GM18499 (cell line): ENCODE measurements around the gene PECR.

Source experiments
- ATAC-seq: cut with Tn5 transposase; IDR thresholded peaks from one replicate; pipeline ENCODE4 v1.9.1; 2021; ENCODE audit warnings: moderate number of reproducible peaks; ENCODE audit not compliant: insufficient read depth, unreplicated experiment

PECR gene

DNA sequence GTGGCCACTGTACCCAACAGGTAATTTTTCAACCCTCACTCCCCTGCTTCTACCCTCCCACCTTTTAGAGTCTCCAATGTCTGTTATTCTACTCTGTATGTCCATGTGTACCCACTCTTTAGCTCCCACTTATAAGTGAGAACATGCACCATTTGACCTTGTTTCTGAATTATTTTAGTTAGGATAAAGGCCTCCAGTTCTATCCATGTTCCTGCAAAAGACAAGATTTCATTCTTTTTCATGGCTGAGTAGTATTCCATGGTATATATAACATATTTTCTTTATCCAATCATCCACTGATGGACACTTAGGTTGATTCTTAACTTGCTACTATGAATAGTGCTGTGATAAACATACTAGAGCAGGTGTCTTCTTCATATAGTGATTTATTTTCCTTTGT is 9.1 kb downstream of the PECR start:
- no peak for ATAC-seq

DNA sequence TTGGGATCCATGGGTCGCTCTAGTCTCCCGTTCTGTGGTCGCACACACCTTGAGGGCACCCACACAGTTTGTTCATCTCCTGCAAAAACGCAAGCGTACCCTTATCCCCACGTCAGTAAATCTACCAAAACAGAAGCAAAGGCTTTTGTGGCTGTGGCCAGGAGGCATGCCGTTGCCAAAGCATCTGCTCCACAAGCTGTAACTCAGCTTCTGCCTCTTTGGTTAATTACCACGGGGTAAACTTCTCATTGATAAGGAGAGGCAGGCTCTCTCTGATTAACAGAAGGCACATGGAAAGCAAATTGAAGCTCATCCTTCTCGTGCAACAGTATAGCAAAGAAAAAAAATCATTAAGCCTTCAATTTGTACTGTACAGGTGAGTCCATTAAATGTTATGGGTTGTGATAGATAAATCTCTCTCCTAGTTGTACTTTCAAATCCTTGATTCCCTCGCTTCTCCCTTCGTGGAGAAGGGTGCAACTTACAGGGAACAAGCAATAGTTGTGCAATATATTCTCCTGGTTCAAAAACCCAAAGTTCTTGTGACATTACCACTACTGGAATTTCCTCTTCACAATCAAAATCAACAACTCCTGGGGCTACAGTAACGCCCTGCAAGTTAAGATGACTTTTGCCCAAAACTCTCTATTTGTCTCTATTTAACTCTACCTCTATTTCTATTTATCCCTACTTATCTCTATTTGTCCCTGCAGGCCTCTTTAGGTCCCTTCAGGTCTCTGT is 10.3 kb downstream of the PECR start:
- ATAC-seq: no peak

DNA sequence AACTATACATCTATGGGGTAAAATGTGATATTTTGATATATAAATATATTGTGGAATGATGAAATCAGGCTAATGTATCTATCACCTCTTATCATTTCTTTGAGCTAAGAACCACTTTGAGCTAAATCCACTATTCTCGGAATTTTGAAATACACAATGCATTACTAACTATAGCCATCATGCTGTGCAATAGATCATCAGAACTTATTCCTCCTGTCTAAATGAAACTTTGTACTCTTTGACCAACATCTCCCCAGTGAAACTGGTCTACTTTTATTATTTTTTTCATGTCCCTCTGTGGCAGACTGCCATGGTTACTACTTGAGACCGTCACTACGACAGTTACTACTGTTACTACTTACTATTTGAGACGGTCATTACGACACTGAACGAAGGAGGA is 11.4 kb downstream of the PECR start:
- no peak for ATAC-seq

DNA sequence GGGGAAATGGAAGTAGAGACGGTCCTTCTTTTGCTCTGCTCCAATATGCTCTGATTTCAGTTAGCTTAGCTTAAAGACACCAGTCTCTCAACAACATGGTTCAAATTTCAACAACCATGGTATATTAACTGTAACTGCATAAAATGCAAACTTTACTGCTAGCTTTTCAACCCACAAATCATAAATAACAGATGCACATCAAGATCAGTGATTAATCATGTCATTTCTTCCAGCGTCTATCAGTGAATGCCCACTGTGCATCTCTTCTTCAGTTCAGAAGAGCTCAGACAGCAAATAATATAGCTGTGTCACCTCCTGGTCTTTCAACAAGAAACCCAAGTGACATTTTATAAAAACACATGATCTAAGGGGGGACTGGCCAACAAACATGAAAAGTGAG is 12.6 kb downstream of the PECR start:
- no peak for ATAC-seq

DNA sequence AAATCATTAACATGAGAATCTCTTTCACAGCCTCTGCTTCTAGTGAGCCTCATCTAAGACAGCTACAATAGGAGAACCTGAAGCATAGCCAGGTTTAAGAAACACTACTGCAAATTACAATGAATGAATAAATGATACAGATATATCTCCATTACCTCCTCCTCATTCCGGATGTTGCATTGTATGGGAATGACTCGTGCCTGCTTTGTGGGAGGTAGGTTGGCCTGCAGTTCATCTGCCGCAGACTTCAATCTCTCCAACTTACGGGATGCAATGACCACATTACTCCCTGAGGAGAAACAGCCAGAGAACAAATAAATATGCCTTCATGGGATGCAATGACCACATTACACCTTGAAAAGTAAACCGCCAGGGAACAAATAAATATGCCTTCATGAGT is 15.4 kb downstream of the PECR start:
- ATAC-seq: no peak

DNA sequence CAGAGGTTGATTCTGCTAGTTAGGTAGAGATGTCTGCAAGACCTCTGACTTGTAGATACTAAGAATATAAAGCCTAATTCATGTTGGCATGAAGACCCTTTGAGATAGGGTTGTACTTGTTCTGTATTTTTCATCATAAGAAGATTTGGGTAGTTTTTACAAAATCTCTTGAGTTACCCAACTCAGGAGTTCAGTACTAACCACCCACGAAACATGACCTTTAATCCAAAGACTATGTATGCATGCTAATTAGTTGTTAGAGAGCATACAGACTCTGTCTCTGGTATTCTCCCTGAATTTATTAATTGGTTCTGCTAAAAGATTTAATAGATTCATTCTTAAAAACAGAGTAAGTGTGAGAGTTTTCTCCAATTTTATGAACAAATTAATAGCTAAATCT is 16.9 kb downstream of the PECR start:
- ATAC-seq: no peak

DNA sequence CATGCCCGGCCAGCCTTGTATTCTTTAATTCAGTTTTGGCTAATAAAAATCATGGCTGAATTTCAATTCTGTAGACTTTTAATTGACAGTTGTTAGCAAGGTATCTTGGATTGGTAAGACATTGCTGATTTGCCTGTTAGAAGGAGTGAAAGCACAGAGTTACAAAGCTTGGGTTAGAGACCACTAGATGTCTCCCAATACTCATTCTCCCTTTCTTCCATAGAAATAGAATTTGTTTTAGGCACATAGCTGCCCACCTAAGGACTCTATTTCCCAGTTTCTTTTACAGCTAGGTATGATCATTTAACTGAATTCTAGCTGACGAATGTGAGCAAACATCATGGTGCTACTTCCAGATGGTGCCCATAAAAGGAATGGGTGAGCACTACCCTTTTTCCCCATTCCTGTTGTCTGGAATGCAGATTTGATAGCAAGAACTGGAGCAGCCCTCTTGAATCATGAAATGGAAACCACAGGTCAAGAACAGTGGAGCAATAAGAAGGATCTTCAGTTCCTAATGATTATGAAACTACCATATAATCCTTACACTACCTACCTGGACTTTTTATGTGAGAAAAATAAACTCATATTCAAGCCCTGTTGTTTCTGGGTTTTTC is 17.5 kb downstream of the PECR start:
- ATAC-seq: no peak

DNA sequence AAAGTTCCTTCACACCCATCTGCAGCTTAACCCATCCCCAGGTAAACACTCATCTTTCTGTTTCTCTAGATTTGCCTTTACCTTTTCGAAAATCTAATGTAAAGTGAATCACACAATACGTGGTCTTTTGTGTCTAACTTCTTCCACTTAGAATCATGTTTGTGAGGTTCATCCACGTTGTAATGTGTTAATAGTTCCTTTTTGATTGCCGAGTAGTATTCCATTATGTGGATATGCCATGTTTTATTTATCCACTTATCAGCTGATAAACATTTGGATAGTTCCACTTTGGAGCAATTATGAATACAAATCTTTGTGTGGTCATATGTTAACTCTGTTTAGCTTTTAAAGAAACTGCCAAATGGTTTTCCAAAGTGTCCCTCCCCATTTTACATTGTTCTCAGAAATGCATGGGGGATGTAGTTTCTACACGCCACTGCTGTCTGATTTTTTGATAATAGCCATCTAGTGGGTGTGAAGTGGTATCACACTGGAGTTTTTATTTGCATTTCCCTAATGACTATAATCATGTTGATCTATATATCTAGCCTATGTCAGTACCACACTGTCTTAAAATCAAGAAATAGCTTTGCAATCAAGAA is 22.3 kb downstream of the PECR start:
- no peak for ATAC-seq

DNA sequence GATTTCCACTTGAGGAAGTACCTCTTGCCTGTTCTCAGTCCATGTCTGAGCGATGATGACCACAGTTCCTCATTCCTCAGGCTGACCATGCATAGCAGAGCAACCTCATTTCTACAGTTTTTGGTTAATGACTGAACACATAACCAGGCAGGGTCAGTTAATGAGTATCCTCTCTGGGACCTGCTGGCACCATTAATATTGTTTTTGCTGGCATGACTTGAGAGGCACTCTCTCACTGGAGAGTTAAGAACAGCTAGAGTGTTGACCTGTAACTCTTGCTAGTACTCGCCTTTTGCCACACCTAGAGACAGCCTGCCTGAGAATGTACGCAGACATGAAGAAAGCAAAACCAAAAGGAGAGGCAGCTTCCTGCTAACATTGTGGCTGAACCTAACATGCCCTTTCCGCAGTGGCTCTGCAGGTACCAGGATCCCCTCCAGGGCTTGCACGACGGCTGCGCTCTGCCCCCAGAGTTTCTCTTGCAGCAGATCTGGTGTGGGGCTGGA is 23.9 kb downstream of the PECR start:
- peak; percentile 64 for ATAC-seq

DNA sequence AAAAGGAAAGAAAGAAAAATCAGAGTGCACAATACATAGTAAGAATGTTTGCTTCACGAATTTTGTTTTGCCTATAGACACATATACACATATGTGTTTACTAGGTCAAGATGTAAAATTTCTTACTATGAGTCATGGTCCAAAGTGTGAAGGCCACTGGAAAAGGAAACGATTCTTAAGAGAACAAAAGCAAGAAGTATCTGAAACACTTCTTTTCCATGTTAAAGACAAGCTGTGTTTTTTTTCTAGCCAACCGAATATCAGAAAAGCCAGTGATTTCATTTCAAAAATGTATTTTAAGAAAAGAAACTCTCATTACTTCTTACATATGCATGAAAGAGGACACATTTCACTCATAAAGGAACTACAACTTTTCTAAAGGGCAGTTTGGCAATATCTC is 24.9 kb downstream of the PECR start:
- ATAC-seq: peak; percentile 49

DNA sequence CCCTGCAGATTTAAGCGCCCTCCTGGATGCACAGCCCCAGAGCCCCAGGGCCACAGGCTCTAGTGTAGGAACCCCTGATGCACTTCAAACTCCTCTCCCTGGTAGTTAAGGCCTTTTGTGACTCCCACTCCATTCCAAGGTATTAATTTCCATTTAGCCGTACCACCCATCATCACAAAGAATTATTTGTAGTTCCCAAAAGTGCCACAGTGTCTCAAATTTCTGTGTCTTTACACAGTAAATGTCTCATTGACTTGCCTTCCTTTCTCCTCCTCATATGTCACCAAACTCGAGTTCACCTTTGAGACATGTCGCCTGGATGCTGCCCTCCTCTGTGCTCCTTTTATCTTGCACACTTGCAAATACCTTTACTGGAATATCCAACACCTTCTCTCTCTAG is 25.9 kb downstream of the PECR start:
- ATAC-seq: no peak

DNA sequence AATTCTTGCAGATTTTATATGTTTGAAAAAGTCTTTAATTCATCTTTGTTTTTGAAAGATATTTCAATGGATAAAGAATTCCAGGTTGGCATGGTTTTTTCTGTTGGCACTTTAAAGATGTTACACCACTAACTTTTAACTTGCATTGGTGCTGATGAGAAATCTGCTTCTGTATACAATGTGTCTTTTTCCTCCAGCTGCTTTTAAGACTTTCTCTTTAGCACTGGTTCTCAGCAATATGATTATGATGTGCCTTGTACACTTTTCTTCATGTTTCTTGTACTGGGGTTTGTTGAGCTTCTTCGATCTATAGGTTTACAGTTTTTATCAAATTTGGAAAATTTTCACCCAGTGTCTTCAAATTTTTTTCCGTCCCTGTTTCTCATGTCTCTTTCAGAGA is 29.2 kb downstream of the PECR start:
- ATAC-seq: no peak

DNA sequence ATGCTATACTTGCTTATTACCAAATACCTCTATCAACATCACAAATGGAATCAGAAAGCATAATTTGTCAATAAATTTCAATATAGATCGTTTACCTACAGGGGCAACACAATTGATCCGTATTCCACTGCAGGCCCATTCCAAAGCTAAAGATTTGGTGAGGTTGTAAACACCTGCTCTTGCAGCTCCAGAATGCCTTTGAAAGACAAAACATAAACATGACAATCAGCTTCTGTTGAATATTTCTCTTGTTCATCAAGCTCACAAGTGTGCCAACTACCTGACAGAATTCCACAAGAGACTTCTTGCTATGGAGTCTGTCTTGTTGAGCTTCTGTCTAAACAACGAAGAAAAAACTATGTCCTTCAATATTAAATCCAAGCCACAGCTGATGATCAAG is 30.3 kb downstream of the PECR start:
- no peak for ATAC-seq

DNA sequence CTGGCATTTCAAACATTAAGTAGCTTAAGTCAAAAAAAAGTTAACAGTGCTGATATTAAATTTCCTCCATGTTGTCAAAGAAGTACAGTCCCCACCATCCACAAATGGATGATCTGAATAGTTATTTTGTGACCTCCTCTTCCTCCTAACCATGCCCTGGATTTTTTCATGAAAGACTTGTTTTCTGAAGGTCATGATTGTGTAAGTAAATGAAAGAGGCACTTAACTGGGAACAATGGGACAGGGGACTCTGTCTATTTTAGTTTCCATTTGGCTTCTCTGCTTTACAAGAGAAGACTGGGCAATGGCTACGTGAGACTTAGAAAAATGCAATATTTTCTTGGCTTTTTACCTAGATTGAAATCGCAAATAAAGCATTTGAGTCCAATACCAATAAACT is 32.2 kb downstream of the PECR start:
- no peak for ATAC-seq

DNA sequence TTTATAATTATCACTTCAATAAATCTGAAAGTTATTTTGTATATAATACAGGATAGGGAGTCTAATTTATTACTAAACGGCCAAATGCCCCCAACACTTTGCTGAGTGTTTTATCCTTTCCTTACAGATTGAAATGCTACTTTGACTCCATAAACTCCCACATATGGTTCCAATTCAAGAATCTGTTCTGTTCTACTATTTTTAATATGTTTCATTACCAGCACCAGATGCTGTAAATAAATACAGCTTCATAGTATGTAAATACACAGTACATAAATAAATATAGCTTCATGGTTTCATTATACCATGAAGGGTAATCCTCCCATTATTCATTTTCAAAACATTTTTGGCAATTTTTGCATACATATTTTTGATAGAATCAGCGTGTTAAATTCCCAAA is 34.2 kb downstream of the PECR start:
- no peak for ATAC-seq

DNA sequence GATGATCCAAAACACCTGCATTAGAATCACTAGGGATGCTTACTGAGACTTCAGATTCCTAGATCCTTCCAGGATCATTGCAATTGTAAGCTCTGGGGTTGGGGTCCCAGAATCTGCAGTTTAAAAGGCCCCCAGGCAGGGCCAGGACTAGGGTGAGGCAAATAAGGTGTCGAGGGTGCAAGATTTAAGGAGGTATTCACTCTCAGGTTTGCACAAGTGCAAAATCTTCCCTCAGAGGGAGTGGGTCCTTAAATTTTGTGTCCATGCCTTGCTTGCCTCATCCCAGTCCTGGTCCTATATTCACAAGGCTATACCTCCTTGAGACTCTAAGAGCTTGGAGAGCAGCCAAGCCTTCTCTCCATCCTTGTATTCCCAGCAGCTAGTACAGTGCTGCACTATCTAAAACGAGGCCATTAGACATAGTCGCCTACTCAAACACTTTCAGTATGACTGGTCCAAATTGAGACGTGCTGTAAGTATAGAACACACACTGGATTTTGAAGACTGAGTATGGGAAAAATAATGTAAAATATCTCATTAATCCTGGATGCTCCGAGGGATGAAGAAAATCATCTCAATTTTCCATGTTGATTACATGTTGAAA is 36.6 kb downstream of the PECR start:
- ATAC-seq: peak; percentile 98

DNA sequence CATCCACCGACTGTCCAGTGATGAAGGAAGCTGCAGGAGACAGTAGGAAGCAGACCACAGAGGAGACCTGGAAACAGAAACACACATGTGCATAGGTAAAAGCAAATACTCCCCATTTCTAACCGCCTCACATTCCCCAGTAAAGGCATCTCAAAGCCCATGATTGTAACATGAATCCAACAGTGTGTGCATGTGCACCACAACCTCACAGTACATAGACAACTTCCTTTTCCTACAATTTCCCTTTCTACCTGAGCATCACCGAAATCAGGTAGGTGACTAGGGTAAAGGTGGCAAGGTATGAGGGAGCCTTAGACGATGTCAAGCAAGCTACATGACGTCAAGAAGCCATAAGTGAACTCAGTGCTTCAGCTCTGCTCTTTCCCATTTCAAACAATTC is 37.7 kb downstream of the PECR start:
- no peak for ATAC-seq

DNA sequence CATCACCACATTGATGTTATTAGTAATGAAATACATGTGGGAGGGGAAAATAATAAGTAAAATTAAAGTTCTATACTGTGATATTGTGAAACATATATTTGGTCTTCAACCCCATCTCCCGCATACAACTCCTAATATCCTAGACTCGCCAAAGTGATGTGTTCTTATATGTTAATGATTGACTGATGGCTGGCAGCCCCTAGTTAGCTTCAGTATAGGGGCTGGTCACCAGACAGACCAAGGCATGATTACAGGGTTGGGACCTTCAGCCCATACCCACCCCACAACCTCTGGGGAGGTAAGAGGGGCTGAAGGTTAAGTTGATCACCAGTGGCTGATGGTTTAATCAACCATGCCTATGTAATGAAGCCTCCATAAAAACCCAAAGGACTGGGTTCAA is 40.2 kb downstream of the PECR start:
- no peak for ATAC-seq

DNA sequence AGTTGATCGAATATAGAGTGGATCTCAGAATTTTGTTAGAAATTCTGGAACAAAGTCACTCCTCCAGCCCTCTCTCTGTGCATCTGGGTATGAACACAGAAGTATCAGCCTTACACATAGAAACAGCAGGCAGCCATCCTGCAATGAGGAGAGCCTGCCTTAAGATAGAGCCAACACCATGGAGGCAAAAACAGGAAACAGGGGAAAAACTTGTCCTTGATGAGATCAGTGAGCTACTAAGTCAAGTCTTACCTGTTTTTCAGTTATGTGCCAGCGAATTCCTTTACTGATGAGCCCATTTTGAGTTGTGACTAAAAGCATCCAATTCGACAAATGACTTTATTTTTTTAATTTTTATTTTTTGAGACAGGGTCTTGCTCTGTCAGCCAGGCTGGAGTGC is 41.7 kb downstream of the PECR start:
- ATAC-seq: no peak

DNA sequence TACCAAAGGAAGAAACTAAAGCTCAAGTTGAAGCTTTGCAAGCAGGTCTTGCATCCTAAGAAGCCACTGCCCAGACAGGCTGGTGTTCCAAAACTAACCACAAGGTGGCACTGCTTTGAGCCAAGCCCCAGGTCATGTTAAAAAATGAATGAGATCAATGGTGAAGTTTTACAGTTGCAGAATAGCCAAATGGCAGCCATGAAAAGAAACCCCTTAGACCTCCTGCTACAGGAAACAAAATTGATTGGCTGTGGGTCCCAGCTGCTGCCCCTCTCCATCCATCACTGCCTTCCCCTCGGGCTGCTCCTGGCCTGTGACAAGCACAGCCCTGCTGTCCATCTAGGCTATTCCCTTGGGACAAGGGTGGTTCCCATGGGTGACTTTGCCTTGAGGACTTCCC is 47.5 kb downstream of the PECR start:
- ATAC-seq: no peak

DNA sequence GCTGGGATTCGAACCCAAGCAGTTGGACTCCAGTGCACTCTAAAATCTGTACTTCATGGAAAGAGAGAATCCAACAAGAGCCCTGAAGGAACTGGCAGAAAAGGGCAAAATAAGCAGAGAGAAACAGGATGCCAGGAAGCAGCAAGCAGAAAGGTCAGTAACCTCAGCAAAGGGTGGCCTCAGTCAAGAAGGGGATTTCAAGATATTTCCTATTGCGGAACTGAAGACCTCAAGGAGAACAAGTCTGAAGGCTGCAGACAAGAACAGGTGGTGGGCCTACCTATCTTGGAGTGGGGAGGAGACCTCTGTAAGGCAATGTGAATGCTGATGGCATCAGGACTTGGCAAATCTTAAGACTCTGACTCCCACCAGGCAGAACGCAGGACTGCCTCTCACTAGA is 48.2 kb downstream of the PECR start:
- no peak for ATAC-seq
